ENCODE data around the gene GABRP.
"Not testable (repeated sequence)": the region's sequence is repeated elsewhere in the genome, so short reads cannot be mapped to it uniquely, and the experiment has no call there.

The GABRP gene

DNA sequence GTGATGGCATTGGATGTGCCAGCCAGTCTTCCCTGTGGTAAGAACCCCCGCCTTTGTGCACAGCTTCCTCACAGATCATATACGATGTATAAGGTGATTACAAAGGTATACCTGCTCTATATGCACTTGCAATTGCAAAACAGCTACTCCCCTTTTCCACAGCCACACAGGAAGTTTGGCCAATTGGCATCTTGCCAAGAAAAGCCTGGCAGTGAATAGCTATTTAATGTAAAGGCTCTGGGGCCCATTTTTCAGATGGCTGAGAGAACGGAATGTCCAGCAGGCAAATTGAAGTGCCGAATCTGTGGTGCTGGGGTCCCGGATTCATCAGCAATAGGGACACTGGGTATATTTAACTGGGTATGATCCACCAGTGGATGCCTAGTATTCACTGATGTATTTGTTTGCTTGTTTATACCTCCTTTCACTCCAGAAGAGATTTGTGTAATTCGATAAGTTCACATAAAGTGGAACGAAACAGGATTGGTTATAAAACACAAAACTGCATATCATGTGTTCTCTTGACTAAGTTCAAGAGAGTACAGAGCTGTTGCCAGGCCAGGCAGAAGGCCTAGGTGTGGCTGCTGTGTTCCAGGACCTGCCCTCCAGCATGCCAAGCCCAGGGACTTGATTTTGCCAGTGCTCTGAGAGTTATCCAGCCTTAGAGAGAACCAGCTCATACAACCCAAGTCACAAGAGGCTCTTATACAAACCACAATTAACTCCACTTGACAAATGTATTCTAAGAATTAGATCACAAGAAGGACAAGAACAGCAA lies 27.7 kb upstream of the GABRP start:
- no peak for DNase-seq (ENCODE audit: low read depth in 1 of 2, low spot score in 1 of 2)

DNA sequence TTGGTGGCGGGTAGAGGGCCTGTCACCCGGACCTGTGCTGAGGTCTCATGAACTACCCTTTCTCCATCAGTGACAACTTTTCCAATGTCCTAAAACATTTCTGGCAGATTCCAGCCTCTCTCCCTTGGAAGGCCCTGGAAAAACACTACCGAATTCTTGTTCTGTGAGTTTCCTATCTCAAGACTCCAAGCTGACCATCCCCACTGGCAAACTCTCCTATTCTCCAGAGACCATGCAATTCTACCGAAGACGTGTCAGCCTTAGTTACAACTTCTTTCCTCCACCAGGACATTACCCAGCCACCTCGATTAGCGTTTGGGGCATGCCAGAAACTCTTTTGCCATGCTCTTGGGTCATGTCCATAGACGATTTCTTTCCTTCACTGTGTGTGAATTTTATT lies 26.8 kb upstream of the GABRP start:
- no peak for DNase-seq (ENCODE audit: low read depth in 1 of 2, low spot score in 1 of 2)

DNA sequence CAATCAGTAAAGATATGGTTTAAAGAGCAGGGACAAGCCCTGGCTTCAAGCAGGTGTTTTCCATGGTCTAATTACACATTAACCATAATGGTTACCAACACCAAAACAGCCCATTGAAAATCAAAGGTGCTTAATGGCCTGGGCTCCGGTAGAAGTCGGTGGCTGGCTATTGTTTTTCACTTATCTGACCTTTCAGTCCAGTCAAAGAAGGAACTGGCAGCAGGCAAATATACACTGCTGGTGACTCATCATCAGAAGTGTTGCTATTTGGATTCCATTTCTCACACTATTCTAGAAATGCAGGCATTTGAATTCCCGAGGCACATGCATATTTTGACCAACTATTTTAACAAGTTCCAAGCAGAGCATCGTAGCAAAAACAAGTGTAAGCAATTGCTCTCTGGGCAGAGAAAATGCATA lies 26.3 kb upstream of the GABRP start:
- DNase-seq (ENCODE audit: low read depth in 1 of 2, low spot score in 1 of 2): no peak

DNA sequence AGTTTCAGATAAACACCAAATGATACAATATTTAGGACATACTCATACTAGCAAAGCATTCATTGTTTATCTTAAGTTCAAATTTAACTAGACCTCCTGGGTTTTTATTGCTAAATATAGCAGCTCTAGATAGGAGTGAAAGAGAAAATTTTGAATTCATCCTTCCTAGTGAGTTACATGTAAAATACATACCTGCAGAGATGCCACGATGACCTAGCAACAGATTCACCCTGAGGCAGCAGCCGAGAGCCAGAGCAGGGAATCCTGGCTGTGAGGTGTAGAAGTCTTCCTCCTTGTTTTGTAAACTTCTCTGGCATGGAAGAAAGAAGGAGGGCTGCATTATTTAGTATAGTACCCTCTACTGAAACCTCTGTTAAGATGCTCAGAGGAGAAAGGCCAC lies 25.9 kb upstream of the GABRP start:
- DNase-seq (ENCODE audit: low read depth in 1 of 2, low spot score in 1 of 2): no peak

DNA sequence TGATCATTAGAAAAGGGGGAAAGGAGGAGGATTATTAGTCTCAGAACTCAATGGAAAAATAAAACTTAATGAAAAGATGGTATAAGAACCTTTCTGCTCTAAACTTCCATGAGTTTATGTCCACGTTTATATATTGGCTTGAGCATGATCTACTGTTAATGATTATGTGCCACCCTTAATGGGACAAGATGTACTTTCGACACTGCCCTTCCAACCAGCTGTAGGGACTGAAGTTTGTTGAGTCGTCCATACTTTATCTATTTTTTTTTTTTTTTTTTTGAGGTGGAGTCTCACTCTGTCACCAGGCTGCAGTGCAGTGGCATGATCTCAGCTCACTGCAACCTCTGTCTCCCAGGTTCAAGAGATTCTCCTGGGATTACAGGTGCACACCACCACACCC lies 25.0 kb upstream of the GABRP start:
- DNase-seq (ENCODE audit: low read depth in 1 of 2, low spot score in 1 of 2): no peak

DNA sequence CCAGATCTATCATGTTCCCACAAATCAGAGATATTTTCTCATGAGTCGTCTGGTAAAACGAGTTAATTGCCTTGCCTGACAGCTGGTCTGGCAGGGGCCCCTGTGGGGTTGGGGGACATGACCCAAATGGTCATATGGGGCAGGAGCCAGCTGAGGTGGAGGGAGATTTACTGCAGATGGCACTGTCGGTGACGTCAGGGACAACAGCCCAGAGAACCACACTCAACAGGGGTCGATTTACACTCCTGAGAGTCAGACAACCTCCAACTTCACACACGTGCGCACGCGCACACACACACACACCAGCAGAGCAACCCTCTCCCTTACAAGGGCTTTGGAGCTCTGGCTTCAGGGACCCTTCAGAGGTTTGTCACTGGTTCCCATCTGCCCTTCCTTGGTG lies 23.4 kb upstream of the GABRP start:
- no peak for DNase-seq (ENCODE audit: low read depth in 1 of 2, low spot score in 1 of 2)

DNA sequence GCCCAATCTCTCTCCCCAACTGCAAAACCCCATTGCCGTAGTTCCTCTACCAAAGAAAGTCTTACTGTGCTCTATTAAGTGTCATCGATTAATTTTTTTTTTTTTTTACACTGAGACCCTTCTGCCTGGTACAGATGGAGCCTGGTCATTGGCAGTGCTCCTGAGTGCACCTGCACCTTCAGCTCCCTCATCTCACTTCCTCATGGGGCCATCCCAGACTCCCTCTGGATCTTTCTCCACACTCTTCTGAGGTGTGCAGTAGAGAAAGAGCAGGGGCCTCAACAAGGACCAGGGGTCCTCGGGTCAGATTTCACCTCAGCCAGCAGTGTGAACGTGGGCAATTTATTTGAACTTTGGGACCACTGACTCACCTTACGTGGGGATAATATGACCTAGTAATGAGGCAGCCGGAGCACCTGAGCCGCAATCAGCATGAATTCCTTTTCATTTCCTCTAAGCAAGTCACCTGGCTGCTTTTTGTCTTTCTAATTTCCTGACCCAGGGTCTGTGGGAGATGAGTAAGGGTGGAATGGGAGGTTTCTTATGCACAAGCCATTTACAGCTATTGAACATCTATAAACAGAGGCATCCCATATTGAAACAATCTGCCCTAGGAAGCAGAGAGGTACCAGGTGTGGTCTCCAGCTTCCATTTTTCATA lies 22.3 kb upstream of the GABRP start:
- no peak for DNase-seq (ENCODE audit: low read depth in 1 of 2, low spot score in 1 of 2)

DNA sequence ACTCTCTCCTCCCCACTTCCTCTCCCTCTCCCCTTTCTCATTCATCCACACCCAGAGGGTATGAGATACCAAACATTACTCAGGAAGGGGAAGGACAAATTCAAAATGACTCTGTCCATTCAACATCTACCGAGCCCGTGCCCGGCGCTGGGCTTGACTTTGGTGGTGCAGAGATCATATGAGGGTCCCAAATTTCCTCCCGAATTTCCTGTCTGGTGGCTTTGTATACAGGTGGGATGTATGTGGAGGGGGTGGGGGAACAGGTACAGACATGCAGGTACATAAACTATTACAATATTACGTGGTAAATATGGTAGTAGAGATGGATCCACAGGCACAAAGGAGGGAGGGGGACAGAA lies 21.8 kb upstream of the GABRP start:
- DNase-seq (ENCODE audit: low read depth in 1 of 2, low spot score in 1 of 2): no peak

DNA sequence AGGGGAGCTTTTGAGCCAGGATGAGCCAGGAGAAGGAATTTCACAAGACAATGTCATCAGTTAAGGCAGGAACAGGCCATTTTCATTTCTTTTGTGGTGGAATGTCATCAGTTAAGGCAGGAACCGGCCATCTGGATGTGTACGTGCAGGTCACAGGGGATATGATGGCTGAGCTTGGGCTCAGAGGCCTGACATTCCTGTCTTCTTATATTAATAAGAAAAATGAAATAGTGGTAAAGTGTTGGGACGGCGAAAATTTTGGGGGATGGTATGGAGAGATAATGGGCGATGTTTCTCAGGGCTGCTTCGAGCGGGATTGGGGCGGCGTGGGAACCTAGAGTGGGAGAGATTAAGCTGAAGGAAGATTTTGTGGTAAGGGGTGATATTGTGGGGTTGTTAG lies 21.2 kb upstream of the GABRP start:
- DNase-seq (ENCODE audit: low read depth in 1 of 2, low spot score in 1 of 2): not testable (repeated sequence)

DNA sequence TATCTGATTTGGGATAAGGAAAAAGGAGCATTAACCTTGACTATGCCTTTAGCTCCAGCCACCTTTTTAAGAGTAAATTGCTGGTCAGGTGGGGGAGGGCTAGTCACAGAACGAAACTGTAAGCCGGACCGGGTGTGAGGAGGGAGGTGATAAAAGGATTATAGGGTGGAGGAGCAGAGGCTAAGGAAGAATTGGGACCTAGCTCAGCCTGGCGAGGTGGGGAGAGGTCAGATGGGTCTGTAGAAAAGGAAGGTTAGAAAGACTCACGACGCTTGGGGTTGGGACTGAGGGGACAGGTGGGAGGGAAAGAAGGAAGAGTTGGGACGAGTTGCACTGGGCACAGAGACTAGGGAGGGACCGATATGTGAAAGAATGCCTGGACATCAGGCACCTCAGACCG lies 17.7 kb upstream of the GABRP start:
- not testable (repeated sequence) for DNase-seq (ENCODE audit: low read depth in 1 of 2, low spot score in 1 of 2)

DNA sequence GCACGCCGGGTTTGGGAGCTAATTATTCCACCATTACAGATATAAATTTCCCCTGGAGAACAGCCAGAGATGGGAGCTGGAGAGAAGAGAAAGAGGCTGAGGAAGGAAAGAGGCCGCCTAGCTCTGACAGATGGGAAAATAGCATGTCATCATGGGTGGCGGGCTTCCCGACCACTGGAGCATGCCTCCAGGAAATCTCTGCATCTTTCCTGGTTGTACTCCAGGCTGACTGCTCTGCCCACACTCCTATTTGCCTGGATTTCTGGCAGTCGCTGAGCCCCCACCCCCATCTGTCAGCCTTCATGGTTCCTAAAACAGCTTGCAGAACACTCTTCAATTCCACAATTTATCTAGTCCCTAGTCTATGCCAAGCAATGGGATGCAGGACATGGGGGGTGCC lies 14.3 kb upstream of the GABRP start:
- DNase-seq (ENCODE audit: low read depth in 1 of 2, low spot score in 1 of 2): no peak

DNA sequence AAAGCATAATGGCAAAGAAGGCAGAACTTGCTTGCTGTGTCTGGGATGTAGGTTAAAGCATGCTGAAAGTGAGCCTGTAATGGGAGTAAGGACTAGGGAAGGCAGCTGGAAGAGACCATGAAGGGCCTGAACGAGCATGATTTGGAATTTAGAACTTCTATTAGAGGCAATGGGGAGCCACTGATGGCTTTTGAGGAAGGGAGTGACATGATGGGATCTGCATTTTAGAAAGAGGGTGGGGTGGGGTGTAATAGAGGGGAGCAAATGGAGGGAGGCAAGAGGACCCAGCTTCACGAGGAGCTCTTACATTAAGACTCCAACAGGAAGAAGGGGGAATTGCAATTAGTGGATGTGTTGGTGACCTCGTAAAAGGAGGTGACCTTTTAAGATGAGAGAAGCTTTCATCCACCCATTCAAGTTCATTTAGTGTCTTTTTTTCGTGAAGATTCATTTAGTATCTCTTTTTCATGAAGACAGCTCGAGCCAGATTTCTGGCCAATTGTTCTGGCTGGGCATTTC lies 13.6 kb upstream of the GABRP start:
- no peak for DNase-seq (ENCODE audit: low read depth in 1 of 2, low spot score in 1 of 2)

DNA sequence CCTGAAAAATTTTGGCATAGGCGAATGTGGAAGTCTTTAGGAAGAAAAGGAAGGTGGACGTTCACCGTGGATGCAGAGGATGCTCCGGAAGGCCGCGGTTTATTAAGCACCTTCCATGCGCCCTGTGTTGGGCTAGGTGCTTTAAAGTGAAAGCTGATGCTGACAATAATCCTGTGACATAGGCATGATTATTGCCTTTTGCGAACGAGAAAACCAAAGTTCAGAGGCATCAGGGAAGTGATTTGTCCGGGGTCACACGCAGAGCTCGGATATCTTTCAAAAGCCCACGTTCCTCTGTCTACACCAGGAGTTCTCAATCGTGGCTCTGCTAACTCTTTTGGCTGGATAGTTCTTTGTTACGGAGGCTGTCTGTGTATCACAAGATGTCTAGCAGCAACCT lies 12.0 kb upstream of the GABRP start:
- no peak for DNase-seq (ENCODE audit: low read depth in 1 of 2, low spot score in 1 of 2)

DNA sequence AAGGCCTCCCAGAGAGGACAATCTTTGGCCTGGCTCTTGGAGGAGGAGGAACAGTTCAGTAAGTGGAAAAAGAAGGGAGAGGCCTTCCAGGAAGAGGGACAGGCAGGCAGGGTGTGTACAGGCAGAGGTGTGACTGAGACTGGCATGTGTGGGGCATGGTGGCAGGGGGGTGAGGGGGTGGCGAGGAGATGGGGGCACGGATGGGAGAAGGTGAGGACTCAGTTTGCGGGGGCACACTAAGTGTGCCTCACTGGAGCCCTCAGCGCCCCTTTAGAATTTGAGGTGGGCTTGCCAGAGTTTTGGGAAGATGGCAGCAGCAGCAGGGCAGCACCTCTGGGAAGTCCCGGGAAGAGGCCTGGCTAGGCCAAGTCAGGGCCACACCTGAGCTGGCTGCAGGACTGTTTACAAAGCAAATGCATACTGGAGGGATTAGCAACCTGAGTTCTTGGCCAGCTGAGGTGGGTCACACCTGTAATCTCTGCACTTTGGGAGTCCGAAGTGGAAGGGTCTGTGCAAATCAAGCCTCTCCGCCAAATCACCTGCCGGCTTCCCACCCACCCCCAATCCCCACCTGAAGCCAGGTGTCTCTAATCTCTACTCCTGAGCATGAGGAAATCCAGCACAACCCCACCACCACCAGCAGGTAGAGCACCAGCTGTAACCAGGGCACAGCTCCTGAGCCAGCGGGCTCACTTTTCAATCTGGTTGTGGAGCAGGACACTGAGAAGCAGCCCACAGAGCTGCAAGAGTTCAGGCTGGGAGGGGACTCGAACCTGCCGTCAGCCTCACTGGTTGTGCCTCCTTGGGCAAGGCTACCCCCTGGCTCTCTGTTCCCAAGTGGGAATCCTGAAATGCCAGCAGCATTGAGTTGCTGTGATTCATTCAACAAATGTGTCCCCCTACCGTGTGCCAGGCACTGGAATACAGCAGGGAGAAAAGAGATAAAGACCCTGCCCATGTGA lies 10.2 kb upstream of the GABRP start:
- no peak for DNase-seq (ENCODE audit: low read depth in 1 of 2, low spot score in 1 of 2)

DNA sequence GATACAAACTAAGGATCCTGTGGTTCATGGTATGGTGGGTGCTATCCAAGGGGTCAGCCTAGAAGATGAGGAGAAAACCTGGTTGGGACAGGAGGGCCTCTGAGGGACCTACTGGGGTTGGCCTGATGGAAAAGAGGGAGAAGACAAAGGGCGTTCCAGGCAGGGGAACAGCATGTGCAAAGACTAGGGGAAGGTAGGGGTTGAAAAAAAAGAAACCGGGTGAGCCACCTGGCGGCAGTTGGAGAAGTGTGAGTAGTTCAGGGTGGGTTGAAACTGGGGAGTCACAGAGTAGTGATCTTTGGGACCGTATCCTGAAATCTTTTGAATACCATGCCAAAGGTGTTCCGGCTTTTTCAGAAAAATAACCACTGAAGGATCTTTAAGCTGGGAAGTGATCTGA lies 8.7 kb upstream of the GABRP start:
- no peak for DNase-seq (ENCODE audit: low read depth in 1 of 2, low spot score in 1 of 2)

DNA sequence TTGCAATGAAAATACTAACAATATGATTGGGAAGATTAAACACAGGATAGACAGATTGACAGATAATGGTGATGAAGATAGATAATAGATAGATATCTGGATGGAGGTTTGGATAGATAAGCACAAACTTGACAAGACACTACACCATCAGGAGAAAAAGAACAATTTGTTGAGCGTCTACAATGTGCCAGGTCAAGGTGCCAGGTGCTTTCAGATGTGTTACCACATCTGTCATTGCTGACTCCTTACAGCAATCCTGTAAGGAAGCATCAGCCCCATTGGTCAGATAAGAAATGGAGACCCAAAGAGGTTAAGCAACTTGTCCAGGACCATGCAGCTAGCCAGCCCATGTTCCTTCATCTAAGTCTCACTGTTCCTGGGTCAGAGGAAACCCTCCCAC lies 1.6 kb upstream of the GABRP start:
- DNase-seq (ENCODE audit: low read depth in 1 of 2, low spot score in 1 of 2): no peak

DNA sequence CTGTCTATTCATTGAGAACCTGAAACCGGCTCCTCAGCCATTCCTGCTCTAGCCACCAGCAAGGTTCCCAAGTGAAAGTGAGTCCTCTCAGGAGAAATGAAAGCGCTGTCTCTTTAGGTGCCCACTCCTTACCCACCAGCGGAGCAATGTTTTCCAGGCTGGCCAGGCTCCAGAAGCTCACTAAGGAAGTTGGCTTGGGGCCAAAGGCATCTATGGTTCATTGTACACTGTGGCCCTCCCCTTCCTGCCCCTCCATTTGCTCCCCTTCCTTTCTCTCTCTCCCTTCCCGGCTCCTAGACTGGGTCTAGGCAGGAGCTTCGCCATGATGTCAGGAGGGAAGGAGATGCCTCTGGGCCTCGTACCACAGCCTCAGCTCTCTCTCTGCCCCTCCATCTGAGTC lies 1.1 kb upstream of the GABRP start:
- no peak for DNase-seq (ENCODE audit: low read depth in 1 of 2, low spot score in 1 of 2)

DNA sequence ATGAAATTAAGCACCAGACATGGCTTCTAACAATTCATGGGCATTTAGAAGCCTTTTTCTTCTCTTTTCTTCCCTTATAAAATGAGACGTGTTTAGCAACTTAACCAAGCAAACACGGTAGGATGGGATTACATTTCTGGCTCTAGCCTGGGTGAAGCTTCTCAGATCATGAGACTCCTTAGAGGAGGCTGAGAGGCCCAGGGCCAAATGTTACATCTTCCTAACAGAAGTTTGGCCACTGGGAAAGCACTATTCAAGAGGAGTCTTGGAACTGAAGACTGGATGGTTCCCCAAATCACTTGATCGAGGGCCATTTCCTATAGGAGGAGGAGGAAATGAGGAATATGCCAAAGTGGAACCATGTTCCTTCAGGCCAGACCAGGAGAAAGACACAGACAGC lies 1.9 kb downstream of the GABRP start:
- no peak for DNase-seq (ENCODE audit: low read depth in 1 of 2, low spot score in 1 of 2)

DNA sequence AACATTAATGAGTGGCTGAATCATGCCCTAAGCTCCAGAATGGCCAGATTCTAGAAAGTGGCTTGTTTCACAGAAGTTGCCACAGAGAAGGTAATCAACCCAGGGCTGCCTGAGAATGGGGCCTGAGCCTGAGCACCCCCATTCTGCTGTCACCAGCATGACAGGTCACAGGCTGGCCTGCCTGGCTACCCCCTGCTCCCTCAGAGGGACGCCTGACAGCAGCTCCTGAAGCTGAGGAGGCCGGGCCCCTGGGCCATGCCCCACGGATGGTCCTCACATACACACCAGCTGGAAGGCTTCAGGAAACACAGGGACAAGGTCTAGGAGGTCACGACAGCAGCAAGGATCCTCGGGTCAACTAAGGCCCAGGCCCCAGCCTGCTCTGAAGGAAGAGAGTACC lies 3.7 kb downstream of the GABRP start:
- DNase-seq (ENCODE audit: low read depth in 1 of 2, low spot score in 1 of 2): no peak

DNA sequence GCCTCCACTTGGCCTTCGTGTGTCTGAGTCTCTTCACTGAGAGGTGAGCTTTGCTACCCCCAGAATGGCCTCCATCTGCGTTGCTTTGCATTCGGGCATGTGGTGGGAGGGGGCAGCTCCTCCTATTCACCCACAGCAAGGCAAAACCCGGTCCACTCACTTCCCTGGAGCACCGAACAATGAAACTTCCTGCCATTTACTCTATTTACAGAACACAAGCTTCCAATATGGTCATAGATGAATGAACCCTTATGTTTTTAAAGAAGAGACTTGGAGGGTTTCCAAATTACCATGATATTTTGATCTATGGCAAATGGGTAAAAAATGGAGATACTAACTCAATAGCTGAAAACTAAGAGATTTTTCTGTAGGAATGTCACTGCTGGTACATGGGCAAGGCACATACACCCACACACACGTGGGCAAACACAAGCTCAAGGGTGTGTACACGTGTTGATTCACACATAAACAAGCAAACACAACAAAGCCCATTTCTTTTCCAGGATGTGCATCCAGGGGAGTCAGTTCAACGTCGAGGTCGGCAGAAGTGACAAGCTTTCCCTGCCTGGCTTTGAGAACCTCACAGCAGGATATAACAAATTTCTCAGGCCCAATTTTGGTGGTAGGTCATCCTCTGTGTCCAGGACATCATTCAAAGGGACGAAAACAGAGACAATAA lies 5.2 kb downstream of the GABRP start:
- no peak for DNase-seq (ENCODE audit: low read depth in 1 of 2, low spot score in 1 of 2)

DNA sequence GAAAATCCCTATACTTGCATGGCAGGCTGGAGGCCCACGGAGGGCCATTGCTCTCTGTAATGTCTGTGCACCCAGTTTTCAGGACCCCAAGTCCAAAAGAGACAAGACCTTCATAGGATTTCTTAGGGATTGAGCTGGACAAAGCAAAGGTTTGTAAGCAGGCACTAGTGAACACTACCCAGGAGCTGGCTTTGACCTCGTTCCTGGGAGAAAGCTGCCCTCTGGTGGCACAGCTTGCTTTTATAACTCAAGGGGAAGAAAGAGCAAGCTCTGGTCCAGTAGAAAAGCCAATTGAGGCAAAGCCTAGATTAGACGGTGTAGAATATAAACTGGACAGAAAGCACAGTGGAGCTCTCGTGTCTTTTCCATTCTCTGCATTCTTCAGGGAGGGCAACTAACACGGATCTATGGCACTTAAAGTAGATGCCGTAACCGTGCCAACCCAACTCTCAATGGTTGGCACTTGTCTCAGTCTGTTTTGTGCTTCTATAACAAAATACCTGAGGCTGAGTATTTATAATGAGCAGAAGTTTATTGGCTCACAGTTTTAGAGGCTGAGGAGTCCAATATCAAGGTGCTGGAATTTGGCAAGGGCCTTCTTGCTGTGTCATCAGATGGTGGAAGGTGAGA lies 7.9 kb downstream of the GABRP start:
- no peak for DNase-seq (ENCODE audit: low read depth in 1 of 2, low spot score in 1 of 2)
